Activated CD8-positive, alpha-beta memory T cell treated with anti-CD3 and anti-CD28 coated beads, Interleukin-2, amount 50 U/mL, for 24 hours (primary cell): ENCODE data around the gene PPP2R3B.
"Not testable (repeated sequence)": the region's sequence is repeated elsewhere in the genome, so short reads cannot be mapped to it uniquely, and the experiment has no call there.

Source experiments
- DNase-seq: peaks from one replicate; pipeline ENCODE4 v3.0.0-alpha.2; 2020; ENCODE audit errors: extremely low read depth

Gene PPP2R3B

DNA sequence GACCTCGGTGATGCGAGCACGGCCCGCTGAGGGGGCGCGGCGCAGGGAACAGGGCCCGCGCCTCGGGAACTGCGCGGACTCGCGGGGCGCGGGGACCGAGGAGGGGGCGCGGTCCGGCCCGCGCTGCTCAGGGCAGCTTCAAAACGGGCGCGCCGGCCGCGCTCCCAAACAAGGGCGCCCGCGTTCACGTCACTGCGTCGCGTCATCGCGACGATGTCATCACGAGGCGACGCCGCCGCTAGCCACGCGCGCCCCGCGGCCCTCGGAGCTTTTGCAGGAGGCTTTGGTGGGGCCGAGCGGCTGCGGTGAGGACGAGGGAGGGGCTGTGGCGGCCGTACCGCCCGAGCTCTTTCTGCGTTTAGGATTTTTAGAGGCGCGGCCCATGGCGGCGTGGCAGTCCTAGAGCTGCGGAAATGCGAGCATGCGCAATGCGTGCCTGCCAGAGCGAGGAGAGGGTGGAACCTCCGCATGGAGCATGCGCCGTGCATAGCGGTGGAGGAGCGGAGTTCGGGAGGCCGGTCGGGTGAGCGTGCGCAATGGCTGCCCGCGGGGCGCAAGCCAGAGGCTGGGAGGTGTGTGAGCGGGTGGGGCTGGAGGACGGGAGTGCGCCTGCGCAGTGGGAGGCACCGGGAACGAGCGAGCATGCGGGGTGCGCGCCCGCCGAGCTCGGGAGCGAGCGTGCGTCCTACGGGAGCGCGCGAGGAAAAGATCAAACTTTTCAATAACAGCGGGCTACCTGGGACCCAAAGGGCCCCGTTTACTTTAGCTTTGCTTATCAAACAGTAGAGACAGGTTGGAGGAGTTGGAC lies at the start of gene PPP2R3B:
TSS of gene PPP2R3B (minus strand) at position 140 of the 808 bp plus-strand sequence. CDS start 216 bp downstream, outside the sequence.
- DNase-seq = peak; percentile 96

- DNase-seq = no peak
Observed at GRCh38 chrX:435536-436122, 48.9 kb upstream of the PPP2R3B start.

- no peak for DNase-seq
Observed at GRCh38 chrX:434946-435345, 48.2 kb upstream of the PPP2R3B start.

- no peak for DNase-seq
Observed at GRCh38 chrX:433771-434170, 47.1 kb upstream of the PPP2R3B start.

- not testable (repeated sequence) for DNase-seq
Observed at GRCh38 chrX:432666-433065, 46.0 kb upstream of the PPP2R3B start.

DNA sequence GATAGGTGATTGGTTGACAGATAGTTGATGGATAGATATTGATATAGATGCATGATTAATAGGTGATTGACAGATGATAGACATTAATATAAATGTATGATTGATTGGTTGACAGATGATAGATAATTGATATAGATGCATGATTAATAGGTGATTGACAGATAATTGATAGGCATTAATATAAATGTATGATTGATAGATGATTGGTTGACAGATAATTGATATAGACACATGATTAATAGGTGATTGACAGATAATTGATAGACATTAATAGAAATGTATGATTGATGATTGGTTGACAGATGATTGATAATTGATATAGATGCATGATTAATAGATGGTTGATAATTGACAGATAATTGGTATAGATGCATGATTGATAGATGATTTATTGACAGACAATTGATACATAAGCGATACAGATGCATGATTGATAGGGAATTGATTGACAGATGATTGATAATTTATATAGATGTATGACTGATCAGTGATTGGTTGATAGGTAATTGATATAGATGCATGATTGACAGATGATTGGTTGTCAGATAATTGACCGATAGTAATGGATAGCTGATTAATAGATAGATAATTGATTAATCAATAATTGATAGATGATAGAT lies 44.9 kb upstream of the PPP2R3B start:
- DNase-seq = no peak

DNA sequence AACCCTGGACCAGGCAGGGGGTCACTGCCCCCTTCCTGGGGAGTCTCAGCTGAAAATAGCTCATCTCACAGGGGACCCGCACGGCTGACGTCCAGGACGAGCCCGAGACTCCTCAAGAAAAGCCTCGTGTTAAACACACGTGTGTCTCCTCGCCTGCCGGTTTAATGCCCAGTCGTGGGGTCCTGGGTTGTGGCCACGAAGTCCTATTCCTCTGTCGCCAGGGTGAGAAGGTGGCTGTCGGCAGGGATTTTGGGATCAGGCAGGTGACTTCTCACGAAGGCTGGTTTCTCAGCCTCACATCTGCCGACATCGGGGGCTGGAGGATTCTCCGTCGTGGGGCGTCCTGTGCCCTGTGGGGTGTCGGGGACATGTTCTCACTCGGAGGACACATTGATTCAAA lies 44.3 kb upstream of the PPP2R3B start:
- DNase-seq = no peak

GRCh38 chrX:429266-429825 lies 42.6 kb upstream of the PPP2R3B start:
- DNase-seq = no peak

- no peak for DNase-seq
Observed at GRCh38 chrX:427812-428725, 41.4 kb upstream of the PPP2R3B start.

- DNase-seq = no peak
Observed at GRCh38 chrX:426881-427280, 40.2 kb upstream of the PPP2R3B start.

DNA sequence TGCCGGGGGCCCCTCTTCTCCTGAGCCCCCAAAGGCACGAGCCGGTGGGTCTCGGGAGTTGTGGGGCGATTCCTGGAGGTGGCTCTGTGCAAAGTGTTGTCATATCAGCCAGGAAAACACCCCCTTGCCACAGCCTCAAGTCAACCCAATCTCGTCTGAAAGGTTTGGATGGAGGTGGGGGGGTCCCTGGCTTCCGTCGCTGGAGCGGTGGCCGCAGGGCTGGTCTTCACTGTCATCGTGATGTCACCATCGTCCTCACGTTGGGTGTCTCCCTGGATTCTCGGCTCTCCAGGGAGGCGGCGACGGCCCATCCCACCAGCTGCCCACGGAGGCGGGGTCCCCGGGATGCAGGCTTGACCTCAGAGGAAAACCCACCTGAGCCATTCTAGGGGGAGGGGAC lies 38.3 kb upstream of the PPP2R3B start:
- no peak for DNase-seq

GRCh38 chrX:421646-422391 lies 35.1 kb upstream of the PPP2R3B start:
- DNase-seq = no peak

GRCh38 chrX:420496-421223 lies 34.0 kb upstream of the PPP2R3B start:
- no peak for DNase-seq

DNA sequence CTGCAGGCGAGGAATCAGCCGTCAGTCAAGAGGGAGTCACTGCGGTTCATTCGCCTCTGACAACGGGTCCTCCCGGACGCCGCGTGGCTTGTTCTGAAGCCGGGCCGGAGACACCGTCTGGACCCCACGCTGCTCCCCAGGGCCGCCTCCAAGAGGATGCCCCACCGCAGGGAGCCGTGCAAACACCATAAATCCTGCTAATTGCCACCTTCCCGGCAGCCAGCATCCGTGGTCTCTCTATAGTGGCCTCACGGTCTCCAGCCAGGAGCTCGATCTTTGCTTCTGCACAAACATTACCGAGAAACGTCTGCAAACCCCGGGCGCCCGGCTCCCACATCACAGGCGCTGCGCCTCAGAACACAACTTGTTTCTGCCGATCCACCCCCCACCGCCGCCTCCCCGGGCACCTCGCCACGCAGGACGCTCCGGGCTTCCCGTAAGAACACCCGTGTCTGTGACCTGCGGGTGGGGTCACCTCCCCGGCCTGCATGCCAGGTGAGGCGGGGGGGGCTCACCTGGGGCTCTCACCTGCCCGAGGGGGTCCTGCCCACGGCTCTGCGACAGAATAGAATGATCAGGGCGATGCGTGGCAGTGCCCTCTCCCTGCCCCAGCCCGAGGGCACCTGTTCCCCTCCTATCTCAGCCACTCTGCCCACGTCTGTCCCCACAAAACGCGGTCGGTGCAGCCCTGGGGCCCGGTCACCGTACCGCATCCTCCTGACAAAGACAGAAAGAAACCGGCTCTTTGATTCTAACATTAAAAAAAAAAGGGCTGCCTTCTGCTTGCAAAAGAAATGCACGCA lies 32.4 kb upstream of the PPP2R3B start:
- DNase-seq = no peak

DNA sequence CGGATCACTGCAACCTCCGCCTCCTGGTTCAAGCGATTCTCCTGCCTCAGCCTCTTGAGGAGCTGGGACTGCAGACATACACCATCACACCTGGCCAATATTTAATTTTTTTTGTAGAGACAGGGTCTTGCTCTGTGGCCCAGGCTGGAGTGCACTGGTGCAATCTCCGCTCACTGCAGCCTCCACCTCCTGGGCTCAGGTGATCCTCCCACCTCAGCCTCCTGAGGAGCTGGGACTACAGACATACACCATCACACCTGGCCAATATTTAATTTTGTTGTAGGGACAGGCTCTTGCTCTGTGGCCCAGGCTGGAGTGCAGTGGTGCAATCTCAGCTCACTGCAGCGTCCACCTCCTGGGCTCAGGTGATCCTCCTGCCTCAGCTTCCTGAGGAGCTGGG lies 28.8 kb upstream of the PPP2R3B start:
- not testable (repeated sequence) for DNase-seq

DNA sequence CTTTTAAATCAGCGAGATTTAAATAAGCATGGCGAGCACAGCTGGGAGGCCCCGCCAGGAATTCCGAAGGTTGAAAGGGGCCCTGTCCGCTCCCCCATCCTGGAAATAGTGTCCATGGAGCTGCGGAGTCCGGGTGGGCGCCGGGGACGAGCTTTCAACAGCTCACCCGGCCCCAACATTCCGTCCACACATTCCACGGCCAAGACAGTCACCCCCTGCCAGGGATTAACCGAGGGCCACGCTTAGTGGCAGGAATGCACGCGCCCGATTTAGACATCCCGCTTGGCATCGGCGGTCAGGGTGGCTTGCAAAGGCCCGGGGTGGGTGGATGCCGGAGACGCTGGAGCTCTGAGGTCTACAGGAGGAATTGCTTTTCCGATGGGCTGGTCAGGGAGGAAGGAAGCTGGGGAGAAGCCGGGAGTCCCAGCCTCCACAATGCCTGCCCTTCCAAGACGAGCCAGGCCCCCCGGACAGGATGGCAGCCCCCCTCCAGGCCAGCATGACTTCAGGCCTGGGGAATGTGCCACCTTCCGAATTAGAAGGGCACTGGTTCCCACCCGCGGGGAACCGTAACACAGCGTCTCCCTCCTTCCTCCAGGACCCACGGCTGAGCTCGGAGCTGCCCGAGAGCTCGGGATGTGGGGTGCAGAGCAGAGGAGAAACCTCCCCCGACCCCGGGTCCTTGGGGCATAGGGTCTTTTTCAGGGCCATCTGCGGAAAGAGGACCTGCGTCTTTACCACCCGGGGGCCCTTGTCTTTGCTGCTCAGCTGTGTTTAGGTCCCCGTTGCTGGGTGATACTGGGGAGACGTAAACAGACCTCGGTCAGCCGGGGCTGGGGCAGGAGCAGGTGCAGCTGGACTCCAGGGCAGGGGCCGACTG lies 26.9 kb upstream of the PPP2R3B start:
- no peak for DNase-seq

- DNase-seq = no peak
Observed at GRCh38 chrX:410296-410695, 23.6 kb upstream of the PPP2R3B start.

DNA sequence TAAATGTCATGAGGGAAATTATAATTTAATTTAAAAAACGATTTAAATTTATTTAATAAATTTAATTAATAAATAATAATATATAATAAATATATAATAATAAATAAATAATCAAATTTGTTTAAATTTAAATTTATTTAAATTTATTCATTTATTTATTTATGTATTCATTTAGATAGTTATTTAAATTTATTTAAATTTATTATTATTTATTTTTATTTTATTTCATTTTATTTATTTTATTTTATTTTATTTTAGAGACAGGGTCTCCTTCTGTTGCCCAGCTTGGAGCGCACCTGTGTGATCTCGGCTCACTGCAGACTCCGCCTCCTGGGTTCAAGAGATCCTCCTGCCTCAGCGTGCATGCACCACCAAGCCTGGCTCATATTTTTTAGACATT lies 18.4 kb upstream of the PPP2R3B start:
- DNase-seq = no peak
